Loucy (cell line): Measurements from ENCODE around the gene CAVIN3.

Experiments used
- EZH2phosphoT487 ChIP-seq: fragments of 200-600 bp; IDR thresholded peaks from 2 replicates; pipeline ENCODE4 v1.6.1; 2018; ENCODE audit warnings: antibody characterized with exemption, mild to moderate bottlenecking, moderate library complexity, borderline replicate concordance
- TF ChIP-seq, protein P1 (sequence below): fragments of 200-600 bp; sonication (generic); conservative IDR thresholded peaks from 2 replicates; pipeline ENCODE4 v1.5.1; 2014; ENCODE audit warnings: mild to moderate bottlenecking, antibody characterized with exemption, low read length

DNA sequence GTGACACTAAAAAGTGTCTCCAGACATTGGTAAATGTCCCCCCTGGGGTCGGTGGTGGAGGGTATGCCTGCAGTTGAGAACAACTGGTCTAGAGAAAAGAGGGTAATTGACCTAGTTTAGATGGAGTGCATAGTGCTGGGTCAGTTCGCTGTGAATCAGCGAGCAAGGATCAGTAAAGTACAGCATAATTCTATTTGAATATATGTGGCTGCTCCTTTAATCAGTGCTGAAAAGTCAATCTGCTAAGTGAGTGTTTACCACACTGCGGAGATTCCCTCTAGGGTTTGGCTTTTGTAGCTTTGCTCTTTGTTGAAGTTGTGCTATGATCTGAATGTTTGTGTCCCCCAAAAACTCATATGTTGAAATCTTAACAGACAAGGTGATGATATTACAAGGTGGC lies 15.0 kb downstream of the CAVIN3 start:
- TF ChIP-seq, protein P1, sequence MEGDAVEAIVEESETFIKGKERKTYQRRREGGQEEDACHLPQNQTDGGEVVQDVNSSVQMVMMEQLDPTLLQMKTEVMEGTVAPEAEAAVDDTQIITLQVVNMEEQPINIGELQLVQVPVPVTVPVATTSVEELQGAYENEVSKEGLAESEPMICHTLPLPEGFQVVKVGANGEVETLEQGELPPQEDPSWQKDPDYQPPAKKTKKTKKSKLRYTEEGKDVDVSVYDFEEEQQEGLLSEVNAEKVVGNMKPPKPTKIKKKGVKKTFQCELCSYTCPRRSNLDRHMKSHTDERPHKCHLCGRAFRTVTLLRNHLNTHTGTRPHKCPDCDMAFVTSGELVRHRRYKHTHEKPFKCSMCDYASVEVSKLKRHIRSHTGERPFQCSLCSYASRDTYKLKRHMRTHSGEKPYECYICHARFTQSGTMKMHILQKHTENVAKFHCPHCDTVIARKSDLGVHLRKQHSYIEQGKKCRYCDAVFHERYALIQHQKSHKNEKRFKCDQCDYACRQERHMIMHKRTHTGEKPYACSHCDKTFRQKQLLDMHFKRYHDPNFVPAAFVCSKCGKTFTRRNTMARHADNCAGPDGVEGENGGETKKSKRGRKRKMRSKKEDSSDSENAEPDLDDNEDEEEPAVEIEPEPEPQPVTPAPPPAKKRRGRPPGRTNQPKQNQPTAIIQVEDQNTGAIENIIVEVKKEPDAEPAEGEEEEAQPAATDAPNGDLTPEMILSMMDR, result no peak
- no peak for TF ChIP-seq EZH2phosphoT487
